ENCODE measurements around the gene S100A8.
"Not testable (repeated sequence)": the region's sequence is repeated elsewhere in the genome, so short reads cannot be mapped to it uniquely, and the experiment has no call there.

DNA sequence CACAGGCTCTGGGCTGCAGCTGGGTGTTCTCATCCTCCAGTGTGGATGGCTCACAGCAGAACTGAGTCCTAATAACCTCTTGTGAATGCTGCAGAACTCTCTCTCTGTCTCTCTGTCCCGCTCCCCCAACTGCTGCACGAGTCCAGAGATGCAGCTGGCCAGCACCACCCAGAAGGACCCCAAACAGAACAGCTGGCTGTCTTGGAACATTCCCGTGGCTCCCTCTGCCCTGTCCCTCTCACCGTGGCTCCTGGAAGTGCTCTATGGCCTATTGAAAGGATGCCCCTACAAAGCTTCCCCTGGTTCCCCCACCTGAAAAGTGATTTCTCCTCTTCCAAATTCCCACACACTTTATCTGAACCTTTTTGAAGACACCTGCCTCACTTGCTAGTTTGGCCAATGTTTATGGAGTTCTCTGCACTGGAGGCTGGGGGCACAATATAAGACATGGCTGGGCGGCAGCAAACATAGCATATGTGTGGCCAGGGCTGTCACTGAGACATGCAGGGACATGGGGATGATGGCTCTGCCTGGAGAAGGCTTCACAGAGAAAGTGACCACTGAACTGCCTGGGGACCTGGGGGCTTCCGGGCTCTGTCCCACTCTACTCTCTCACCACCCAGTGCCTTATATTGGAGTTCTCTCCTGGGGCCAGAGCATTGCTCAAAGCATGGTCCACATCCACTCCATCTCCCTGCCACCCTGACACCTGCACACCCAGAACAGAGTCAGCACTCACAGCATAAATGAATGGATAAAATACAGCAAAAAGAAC is 15.1 kb upstream of the S100A8 start:
- TF ChIP-seq, protein P1, sequence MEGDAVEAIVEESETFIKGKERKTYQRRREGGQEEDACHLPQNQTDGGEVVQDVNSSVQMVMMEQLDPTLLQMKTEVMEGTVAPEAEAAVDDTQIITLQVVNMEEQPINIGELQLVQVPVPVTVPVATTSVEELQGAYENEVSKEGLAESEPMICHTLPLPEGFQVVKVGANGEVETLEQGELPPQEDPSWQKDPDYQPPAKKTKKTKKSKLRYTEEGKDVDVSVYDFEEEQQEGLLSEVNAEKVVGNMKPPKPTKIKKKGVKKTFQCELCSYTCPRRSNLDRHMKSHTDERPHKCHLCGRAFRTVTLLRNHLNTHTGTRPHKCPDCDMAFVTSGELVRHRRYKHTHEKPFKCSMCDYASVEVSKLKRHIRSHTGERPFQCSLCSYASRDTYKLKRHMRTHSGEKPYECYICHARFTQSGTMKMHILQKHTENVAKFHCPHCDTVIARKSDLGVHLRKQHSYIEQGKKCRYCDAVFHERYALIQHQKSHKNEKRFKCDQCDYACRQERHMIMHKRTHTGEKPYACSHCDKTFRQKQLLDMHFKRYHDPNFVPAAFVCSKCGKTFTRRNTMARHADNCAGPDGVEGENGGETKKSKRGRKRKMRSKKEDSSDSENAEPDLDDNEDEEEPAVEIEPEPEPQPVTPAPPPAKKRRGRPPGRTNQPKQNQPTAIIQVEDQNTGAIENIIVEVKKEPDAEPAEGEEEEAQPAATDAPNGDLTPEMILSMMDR (IDR thresholded peaks at IDR 0.05) = not testable (repeated sequence)
- TF ChIP-seq POLR2A (IDR thresholded peaks at IDR 0.05) = not testable (repeated sequence)
